Measurements from ENCODE around the gene CASP10.

GRCh38 chr2:201266629-201267028, 83.7 kb downstream of the CASP10 start:
- TF ChIP-seq CTCF (IDR thresholded peaks at IDR 0.05) = no peak
- TF ChIP-seq POLR2A (IDR thresholded peaks at IDR 0.05) = no peak

All from Peyer's patch (tissue), 4 donors.